ENCODE data around the gene MAPK10. TPM values are rescaled to one million over a fixed set of nuclear protein-coding genes. Genes with fewer than 3 reads are reported as not detected.

MAPK10 gene
- total RNA-seq, 1 experiment from 2014 or later: 0.79 TPM

- DNase-seq: no peak
- H3K36me3 ChIP-seq (ENCODE audit: control insufficient read depth, insufficient read depth, low read length): no peaks in the 10 kb centered on the region
- Mint-ChIP-seq H3K9me3 (ENCODE audit: unreplicated experiment) (no peaks in the 10 kb centered on the region), H3K36me3 (ENCODE audit: insufficient read depth, unreplicated experiment) (no peaks in the 10 kb centered on the region), H3K4me3 (ENCODE audit: unreplicated experiment) (no peak overlapping the region), H3K4me1 (ENCODE audit: low read depth, unreplicated experiment) (no peaks in the 10 kb centered on the region), H3K27ac (ENCODE audit: unreplicated experiment) (no peak overlapping the region), H3K27me3 (ENCODE audit: insufficient read depth, unreplicated experiment) (peaks cover 9% of the 10 kb centered on the region)
- no peaks in the 10 kb centered on the region for H3K9me3 ChIP-seq
- BruUV-seq (replicated peaks): no TSS peak
- POLR2A ChIA-PET: no interaction called here
- no peak overlapping the region for H3K4me3 ChIP-seq (ENCODE audit: low read depth, low read length)
- intact Hi-C loops (cut with micrococcal nuclease; ENCODE audit: unreplicated experiment): no loop called here
- no peaks in the 10 kb centered on the region for H3K27me3 ChIP-seq (replicated peaks; ENCODE audit: control insufficient read depth, insufficient read depth, low read length)
- no peaks in the 10 kb centered on the region for H3K4me1 ChIP-seq
- TF ChIP-seq, protein P1, sequence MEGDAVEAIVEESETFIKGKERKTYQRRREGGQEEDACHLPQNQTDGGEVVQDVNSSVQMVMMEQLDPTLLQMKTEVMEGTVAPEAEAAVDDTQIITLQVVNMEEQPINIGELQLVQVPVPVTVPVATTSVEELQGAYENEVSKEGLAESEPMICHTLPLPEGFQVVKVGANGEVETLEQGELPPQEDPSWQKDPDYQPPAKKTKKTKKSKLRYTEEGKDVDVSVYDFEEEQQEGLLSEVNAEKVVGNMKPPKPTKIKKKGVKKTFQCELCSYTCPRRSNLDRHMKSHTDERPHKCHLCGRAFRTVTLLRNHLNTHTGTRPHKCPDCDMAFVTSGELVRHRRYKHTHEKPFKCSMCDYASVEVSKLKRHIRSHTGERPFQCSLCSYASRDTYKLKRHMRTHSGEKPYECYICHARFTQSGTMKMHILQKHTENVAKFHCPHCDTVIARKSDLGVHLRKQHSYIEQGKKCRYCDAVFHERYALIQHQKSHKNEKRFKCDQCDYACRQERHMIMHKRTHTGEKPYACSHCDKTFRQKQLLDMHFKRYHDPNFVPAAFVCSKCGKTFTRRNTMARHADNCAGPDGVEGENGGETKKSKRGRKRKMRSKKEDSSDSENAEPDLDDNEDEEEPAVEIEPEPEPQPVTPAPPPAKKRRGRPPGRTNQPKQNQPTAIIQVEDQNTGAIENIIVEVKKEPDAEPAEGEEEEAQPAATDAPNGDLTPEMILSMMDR (IDR thresholded peaks at IDR 0.05; ENCODE audit: insufficient read depth in 1 of 2, low read depth in 1 of 2, low read length in 1 of 2, severe bottlenecking in 1 of 2, unreplicated experiment in 1 of 2): no peak
- CTCF ChIA-PET: interaction anchor here (0.5 kb wide), 1 partner anchor 13 kb away, joined by 3 read pairs; no protein-coding TSS in a partner anchor
Observed at GRCh38 chr4:86050496-86050895, 309.4 kb downstream of the MAPK10 start.

DNA sequence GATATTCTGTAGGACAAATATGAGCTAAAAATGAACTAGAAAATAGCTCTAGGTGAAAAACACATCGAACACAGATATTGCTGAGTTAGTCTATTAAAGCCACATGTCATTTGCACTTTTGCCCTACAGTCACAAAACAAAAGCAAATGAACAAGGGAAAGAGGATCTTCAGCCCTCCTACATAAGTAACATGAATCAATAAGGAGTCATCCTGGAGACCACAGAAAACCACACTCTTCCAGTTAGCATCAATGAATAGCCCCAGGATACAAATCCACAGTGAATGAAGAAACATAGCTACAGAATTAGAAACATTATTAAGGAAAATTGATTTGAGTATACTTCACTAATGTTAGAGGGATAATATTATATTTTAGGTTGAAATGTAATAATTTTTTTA, 311.4 kb downstream of the MAPK10 start:
- H3K4me3 Mint-ChIP-seq (ENCODE audit: unreplicated experiment): no peak overlapping the region
- ChIA-PET POLR2A (no interaction called here), CTCF (no interaction called here)
- no TSS peak for BruUV-seq (replicated peaks)
- peaks cover 9% of the 10 kb centered on the region for H3K27me3 Mint-ChIP-seq (ENCODE audit: insufficient read depth, unreplicated experiment)
- Histone ChIP-seq H3K4me3 (ENCODE audit: low read depth, low read length) (no peak overlapping the region), H3K36me3 (ENCODE audit: control insufficient read depth, insufficient read depth, low read length) (no peaks in the 10 kb centered on the region), H3K27me3 (replicated peaks; ENCODE audit: control insufficient read depth, insufficient read depth, low read length) (no peaks in the 10 kb centered on the region), H3K9me3 (no peaks in the 10 kb centered on the region), H3K4me1 (0 out of 2 replicates have a peak, but pooled peaks cover 2% of the 10 kb centered on the region)
- DNase-seq: no peak
- intact Hi-C loops (cut with micrococcal nuclease; ENCODE audit: unreplicated experiment): no loop called here
- TF ChIP-seq, protein P1 (IDR thresholded peaks at IDR 0.05; ENCODE audit: insufficient read depth in 1 of 2, low read depth in 1 of 2, low read length in 1 of 2, severe bottlenecking in 1 of 2, unreplicated experiment in 1 of 2): no peak
- H3K4me1 Mint-ChIP-seq (ENCODE audit: low read depth, unreplicated experiment): no peaks in the 10 kb centered on the region
- no peak overlapping the region for H3K27ac Mint-ChIP-seq (ENCODE audit: unreplicated experiment)
- H3K9me3 Mint-ChIP-seq (ENCODE audit: unreplicated experiment): no peaks in the 10 kb centered on the region
- H3K36me3 Mint-ChIP-seq (ENCODE audit: insufficient read depth, unreplicated experiment): no peaks in the 10 kb centered on the region

DNA sequence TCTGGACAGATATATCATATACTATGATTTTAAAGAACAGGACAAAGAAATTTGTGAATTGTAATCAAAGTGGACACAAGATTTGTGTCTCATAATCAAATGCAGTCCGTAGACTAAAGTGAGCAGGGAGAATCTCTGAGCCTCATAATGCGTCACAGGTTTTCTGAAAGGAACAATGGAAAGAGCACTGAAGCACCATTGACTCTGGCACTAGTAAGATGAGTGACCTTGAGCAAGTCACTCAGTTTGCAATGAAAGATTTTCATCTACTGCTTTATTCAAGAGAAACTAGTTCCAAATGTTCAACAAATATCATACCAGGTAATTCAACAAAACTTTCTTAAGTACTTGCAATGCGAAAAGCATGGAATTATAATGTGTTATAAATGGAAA, 315.3 kb downstream of the MAPK10 start:
- intact Hi-C loops (cut with micrococcal nuclease; ENCODE audit: unreplicated experiment): loop anchor here (1.0 to 5.0 kb wide), 3 partner anchors 77 to 287 kb away; no protein-coding TSS in a partner anchor
- DNase-seq: no peak
- Mint-ChIP-seq H3K36me3 (ENCODE audit: insufficient read depth, unreplicated experiment) (no peaks in the 10 kb centered on the region), H3K27ac (ENCODE audit: unreplicated experiment) (no peak overlapping the region), H3K9me3 (ENCODE audit: unreplicated experiment) (no peaks in the 10 kb centered on the region), H3K27me3 (ENCODE audit: insufficient read depth, unreplicated experiment) (peaks cover 11% of the 10 kb centered on the region), H3K4me1 (ENCODE audit: low read depth, unreplicated experiment) (no peaks in the 10 kb centered on the region), H3K4me3 (ENCODE audit: unreplicated experiment) (no peak overlapping the region)
- ChIA-PET CTCF (interaction anchor here (1.4 kb wide), 1 partner anchor 248 kb away, joined by 8 read pairs; no protein-coding TSS in a partner anchor), POLR2A (no interaction called here)
- BruUV-seq (replicated peaks): no TSS peak
- Histone ChIP-seq H3K4me3 (ENCODE audit: low read depth, low read length) (no peak overlapping the region), H3K36me3 (ENCODE audit: control insufficient read depth, insufficient read depth, low read length) (no peaks in the 10 kb centered on the region), H3K9me3 (no peaks in the 10 kb centered on the region), H3K27me3 (replicated peaks; ENCODE audit: control insufficient read depth, insufficient read depth, low read length) (no peaks in the 10 kb centered on the region), H3K4me1 (0 out of 2 replicates have a peak, but pooled peaks cover 2% of the 10 kb centered on the region)
- TF ChIP-seq, protein P1 (IDR thresholded peaks at IDR 0.05; ENCODE audit: insufficient read depth in 1 of 2, low read depth in 1 of 2, low read length in 1 of 2, severe bottlenecking in 1 of 2, unreplicated experiment in 1 of 2): no peak
